Activated CD8-positive, alpha-beta T cell treated with anti-CD3 and anti-CD28 coated beads, Interleukin-2, amount 10 ng/mL, durations not matched to agents 7 days and 5 days (primary cell): ENCODE data around the gene CHM. TPM values are rescaled to one million over a fixed set of nuclear protein-coding genes. Genes with fewer than 3 reads are reported as not detected.
A peak's percentile ranks its signal among the peaks of the same experiment; 100 is the strongest.
"Not testable (repeated sequence)": the region's sequence is repeated elsewhere in the genome, so short reads cannot be mapped to it uniquely, and the experiment has no call there.

Experiments
- ATAC-seq: fragments of 150-1000 bp; cut with Tn5 transposase; one replicate; pipeline ENCODE4 v1.10.0; 2021; ENCODE audit warnings: moderate library complexity
- CTCF ChIA-PET: fragments of 350-600 bp; sonication (Branson Sonifier 250); formaldehyde crosslinking; loops from one replicate; lab custom pipeline; 2021; ENCODE audit warnings: antibody characterized with exemption; lab: Charles Lee
- POLR2A ChIA-PET: fragments of 350-600 bp; sonication (Branson Sonifier 250); formaldehyde crosslinking; loops from one replicate; lab custom pipeline; 2021; ENCODE audit warnings: antibody characterized with exemption; lab: Charles Lee
- DNase-seq: peaks from one replicate; pipeline ENCODE4 v3.0.0-alpha.2; 2020
- H3K27ac Mint-ChIP-seq: one replicate; pipeline ENCODE4 v1.8.0; 2021; ENCODE audit warnings: mild to moderate bottlenecking, mixed read lengths
- H3K27me3 Mint-ChIP-seq: one replicate; pipeline ENCODE4 v1.8.0; 2021; ENCODE audit warnings: low read depth, mixed read lengths
- H3K36me3 Mint-ChIP-seq: one replicate; pipeline ENCODE4 v1.8.0; 2021; ENCODE audit warnings: low read depth, mixed read lengths
- H3K4me1 Mint-ChIP-seq: one replicate; pipeline ENCODE4 v1.8.0; 2021; ENCODE audit warnings: low read depth, mixed read lengths
- H3K4me3 Mint-ChIP-seq: one replicate; pipeline ENCODE4 v1.8.0; 2021; ENCODE audit warnings: mild to moderate bottlenecking, mixed read lengths
- H3K9me3 Mint-ChIP-seq: one replicate; pipeline ENCODE4 v1.8.0; 2022; ENCODE audit warnings: mixed read lengths; ENCODE audit not compliant: insufficient read depth
- total RNA-seq, 2 experiments: library from RNA; stranded (reverse); gene quantifications; one replicate each; pipeline ENCODE4 v1.2.3, GENCODE V29; 2021

CHM gene
- total RNA-seq, 2 experiments from 2014 or later: 13.2 to 17.9 TPM

DNA sequence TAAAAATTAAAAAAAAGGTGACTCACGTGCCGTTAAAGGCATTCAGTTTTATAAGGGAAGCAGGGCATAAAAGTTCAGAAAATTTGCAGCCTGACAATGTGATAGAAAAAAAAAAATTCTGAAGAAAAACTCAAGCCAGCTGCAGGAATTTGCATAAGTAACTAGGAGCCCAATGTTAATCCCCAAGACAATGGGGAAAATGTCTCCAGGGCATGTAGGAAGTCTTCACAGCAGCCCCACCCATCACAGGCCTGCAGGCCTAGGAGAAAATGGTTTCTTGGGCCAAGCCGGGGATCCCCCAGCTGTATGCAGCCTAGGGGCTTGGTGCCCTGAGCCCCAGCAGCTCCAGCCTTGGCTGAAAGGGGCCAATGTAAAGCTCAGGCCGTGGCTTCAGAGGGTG lies 31.2 kb downstream of the CHM start:
- peaks cover 23% of the 10 kb centered on the region for H3K36me3 Mint-ChIP-seq
- no peaks in the 10 kb centered on the region for H3K27me3 Mint-ChIP-seq
- ChIA-PET POLR2A (no interaction called here), CTCF (no interaction called here)
- no peak for ATAC-seq
- H3K27ac Mint-ChIP-seq: no peak overlapping the region
- no peaks in the 10 kb centered on the region for H3K4me1 Mint-ChIP-seq
- DNase-seq: no peak
- H3K9me3 Mint-ChIP-seq: no peaks in the 10 kb centered on the region
- no peak overlapping the region for H3K4me3 Mint-ChIP-seq

DNA sequence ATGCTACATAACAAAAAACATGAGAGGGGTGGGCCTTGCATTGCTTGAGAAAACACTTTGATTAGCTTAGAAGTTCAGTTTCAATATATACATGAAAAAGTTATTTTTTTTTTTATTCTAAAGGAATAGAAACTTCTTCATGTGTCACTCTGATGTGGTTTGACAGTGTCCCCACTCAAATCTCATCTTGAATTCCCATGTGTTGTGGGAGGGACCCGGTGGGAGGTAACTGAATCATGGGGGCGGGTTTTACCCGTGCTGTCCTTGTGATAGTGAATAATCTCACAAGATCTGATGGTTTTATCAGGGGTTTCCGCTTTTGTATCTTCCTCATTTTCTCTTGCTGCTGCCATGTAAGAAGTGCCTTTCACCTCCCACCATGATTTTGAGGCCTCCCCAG lies 32.4 kb downstream of the CHM start:
- H3K27me3 Mint-ChIP-seq, H3K4me1 Mint-ChIP-seq, H3K27ac Mint-ChIP-seq, POLR2A ChIA-PET, H3K4me3 Mint-ChIP-seq, CTCF ChIA-PET, H3K9me3 Mint-ChIP-seq, ATAC-seq, DNase-seq: not testable (repeated sequence)
- peaks cover 25% of the 10 kb centered on the region for H3K36me3 Mint-ChIP-seq

DNA sequence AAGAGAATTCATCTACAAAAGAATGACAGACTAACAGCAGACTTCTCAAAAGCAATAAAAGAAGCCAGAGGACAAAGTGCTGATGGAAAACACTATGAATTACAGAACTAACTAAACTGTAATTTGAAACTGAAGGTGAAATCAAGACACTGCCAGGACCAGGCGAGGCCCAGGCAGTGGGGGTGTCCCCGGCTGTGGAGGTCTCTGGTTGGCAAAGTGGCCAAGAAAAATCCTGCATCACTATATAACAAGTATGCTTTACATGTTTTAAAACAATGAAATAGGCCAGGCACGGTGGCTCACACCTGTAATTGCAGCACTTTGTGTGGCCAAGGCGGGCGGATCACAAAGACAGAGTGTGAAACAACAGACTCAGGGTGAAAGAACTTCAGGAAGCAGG lies 32.9 kb downstream of the CHM start:
- H3K27ac Mint-ChIP-seq: no peak overlapping the region
- ChIA-PET POLR2A (no interaction called here), CTCF (no interaction called here)
- no peaks in the 10 kb centered on the region for H3K4me1 Mint-ChIP-seq
- no peaks in the 10 kb centered on the region for H3K27me3 Mint-ChIP-seq
- H3K4me3 Mint-ChIP-seq: no peak overlapping the region
- ATAC-seq (no peak), DNase-seq (no peak)
- H3K9me3 Mint-ChIP-seq: no peaks in the 10 kb centered on the region
- H3K36me3 Mint-ChIP-seq: peaks cover 22% of the 10 kb centered on the region

DNA sequence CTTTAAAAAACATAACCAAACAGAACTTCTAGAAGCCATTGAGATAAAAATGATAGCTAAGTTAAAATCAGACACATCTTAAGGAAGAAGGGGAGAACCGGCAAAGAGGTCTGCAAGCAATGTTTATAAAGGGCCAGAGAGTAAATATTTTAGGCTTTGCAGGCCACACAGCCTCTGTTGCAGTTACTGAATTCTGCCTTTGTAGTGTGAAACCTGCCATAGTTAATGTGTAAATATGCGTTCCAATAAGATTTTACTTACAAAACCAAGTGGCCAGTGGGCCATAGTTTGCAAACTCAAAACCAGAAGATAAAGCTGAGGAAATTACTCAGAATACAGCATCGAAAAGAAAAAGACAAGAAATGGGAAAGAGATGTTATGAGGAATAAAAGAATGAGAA lies 33.6 kb downstream of the CHM start:
- no peak overlapping the region for H3K4me3 Mint-ChIP-seq
- H3K9me3 Mint-ChIP-seq: no peaks in the 10 kb centered on the region
- H3K27ac Mint-ChIP-seq: no peak overlapping the region
- ChIA-PET CTCF (no interaction called here), POLR2A (no interaction called here)
- no peak for DNase-seq
- H3K4me1 Mint-ChIP-seq: no peaks in the 10 kb centered on the region
- no peaks in the 10 kb centered on the region for H3K27me3 Mint-ChIP-seq
- ATAC-seq: no peak
- peaks cover 22% of the 10 kb centered on the region for H3K36me3 Mint-ChIP-seq

DNA sequence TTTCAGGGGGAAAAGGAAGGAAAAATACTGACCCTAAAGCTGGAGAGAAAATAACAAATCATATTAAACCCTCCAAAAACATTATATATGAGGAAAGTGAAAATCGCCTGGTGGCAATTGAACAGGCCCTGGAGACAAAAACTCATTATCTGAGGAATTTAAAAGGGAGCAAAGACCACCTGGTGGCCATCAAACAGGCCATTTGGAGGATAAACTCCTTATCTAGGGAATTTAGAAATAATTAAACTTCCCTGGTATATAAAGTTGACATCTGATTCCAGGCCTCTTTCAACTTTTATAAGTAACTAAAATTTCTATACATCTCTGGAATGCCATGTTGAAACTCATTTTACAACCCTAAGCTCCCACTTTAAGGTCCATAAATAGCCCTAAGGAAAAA lies 35.2 kb downstream of the CHM start:
- H3K27me3 Mint-ChIP-seq: no peaks in the 10 kb centered on the region
- ChIA-PET CTCF (no interaction called here), POLR2A (no interaction called here)
- no peaks in the 10 kb centered on the region for H3K4me1 Mint-ChIP-seq
- no peak for ATAC-seq
- H3K36me3 Mint-ChIP-seq: peaks cover 21% of the 10 kb centered on the region
- H3K27ac Mint-ChIP-seq: no peak overlapping the region
- no peak for DNase-seq
- H3K4me3 Mint-ChIP-seq: no peak overlapping the region
- no peaks in the 10 kb centered on the region for H3K9me3 Mint-ChIP-seq

DNA sequence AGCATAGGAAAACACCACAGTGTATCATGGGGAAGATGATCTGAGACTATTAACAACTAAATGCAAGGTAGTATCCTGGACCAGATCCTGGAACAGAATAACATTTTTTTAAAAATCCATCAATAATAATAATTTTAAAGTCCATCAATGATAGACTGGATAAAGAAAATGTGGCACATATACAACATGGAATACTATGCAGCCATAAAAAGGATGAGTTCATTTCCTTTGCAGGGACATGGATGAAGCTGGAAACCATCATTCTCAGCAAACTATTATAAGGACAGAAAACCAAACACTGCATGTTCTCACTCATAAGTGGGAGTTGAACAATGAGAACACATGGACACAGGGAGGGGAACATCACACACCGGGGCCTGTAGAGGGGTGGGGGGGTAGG lies 37.6 kb downstream of the CHM start:
- DNase-seq, H3K27me3 Mint-ChIP-seq, H3K9me3 Mint-ChIP-seq, CTCF ChIA-PET, ATAC-seq, H3K27ac Mint-ChIP-seq, H3K4me3 Mint-ChIP-seq, H3K4me1 Mint-ChIP-seq, POLR2A ChIA-PET: not testable (repeated sequence)
- peaks cover 23% of the 10 kb centered on the region for H3K36me3 Mint-ChIP-seq

DNA sequence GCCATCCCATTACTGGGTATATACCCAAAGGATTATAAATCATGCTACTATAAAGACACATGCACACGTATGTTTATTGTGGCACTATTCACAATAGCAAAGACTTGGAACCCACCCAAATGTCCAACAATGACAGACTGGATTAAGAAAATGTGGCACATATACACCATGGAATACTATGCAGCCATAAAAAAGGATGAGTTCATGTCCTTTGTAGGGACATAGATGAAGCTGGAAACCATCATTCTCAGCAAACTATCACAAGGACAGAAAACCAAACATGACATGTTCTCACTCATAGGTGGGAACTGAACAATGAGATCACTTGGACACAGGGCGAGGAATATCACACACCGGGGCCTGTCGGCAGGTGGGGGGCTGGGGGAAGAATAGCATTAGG lies 39.5 kb downstream of the CHM start:
- POLR2A ChIA-PET, H3K27ac Mint-ChIP-seq, DNase-seq, ATAC-seq, H3K27me3 Mint-ChIP-seq, H3K9me3 Mint-ChIP-seq, CTCF ChIA-PET, H3K4me3 Mint-ChIP-seq: not testable (repeated sequence)
- Mint-ChIP-seq H3K36me3 (peaks cover 19% of the 10 kb centered on the region), H3K4me1 (peaks cover 12% of the 10 kb centered on the region)

DNA sequence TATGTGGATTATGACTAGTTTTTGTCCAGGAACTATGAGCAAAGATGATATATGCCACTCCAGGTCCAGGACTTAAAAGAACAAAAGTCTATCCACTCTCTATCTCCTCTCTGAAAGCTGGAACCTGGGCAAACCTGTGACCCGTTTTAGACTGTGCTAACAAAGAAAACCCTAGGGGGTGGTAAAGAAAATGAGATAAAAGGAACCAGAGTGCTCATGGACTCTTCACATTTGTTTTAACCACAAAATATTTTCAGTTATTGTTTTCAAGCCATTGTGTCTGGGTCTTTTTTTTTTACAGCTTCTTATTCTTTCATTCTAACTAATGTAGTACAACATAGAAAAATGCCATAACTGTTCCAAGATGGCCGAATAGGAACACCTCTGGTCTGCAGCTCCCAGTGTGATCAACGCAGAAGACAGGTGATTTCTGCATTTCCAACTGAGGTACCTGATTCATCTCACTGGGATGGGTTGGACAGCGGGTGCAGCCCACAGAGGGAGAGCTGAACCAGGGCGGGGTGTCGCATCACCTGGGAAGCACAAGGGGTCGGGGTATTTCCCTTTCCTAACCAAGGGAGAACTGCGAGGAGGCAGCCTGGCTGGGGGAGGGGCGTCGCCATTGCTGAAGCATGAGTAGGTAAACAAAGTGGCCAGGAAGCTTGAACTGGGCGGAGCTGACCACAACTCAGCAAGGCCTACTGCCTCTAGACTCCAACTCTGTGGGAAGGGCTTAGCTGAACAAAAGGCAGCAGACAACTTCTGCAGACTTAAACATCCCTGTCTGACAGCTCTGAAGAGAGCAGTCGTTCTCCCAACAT lies 45.1 kb downstream of the CHM start:
- ChIA-PET POLR2A (no interaction called here), CTCF (interaction anchor here (1.1 kb wide), 1 partner anchor 15 kb away, joined by 3 read pairs; no protein-coding TSS in a partner anchor)
- DNase-seq (peak; percentile 23), ATAC-seq (no peak)
- Mint-ChIP-seq H3K4me3 (no peak overlapping the region), H3K27me3 (no peaks in the 10 kb centered on the region), H3K36me3 (peaks cover 12% of the 10 kb centered on the region), H3K27ac (no peak overlapping the region), H3K4me1 (peaks cover 23% of the 10 kb centered on the region), H3K9me3 (no peaks in the 10 kb centered on the region)

DNA sequence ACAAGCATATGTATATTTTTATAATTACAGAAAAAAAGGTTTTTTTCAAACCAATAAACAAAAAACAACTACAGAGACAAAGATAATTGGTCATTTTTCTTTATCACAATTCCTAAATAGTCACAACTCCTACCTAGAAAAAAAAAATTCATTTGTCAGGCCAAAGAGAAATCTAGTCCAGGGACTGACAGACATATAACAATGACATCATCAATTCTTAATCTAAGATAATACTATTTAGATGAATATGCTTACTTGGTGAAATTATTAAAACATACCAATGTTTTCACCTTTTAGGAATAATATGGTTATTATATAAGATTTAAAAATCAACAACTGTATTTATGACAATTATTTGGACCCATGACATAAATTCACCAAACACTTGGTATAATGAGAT lies 48.4 kb downstream of the CHM start:
- H3K4me3 Mint-ChIP-seq: no peak overlapping the region
- ATAC-seq (no peak), DNase-seq (no peak)
- H3K4me1 Mint-ChIP-seq: peaks cover 20% of the 10 kb centered on the region
- H3K27me3 Mint-ChIP-seq: no peaks in the 10 kb centered on the region
- POLR2A ChIA-PET: interaction anchor here (0.8 kb wide), 1 partner anchor 20 kb away, joined by 3 read pairs; no protein-coding TSS in a partner anchor
- no peak overlapping the region for H3K27ac Mint-ChIP-seq
- CTCF ChIA-PET: no interaction called here
- H3K36me3 Mint-ChIP-seq: peaks cover 2% of the 10 kb centered on the region
- H3K9me3 Mint-ChIP-seq: no peaks in the 10 kb centered on the region

DNA sequence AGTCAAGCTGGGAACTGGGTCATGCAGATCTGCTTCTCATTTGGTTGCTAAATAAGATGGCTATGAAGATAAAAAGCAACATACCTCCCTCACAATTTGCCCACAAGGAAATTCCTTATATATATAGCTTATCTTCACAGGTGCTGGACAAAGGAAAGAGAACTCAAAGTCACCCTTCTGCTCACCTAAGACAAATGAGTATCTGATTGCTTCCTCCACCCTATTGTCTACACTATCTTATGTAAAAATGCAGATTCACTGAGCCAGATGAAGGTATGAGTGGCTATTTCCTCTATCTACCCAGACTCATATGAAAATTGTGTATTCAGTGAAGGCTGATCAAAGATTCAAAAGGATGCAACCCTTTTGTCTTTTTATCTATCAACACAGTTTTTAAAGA lies 50.8 kb downstream of the CHM start:
- H3K27ac Mint-ChIP-seq: no peak overlapping the region
- DNase-seq: no peak
- H3K9me3 Mint-ChIP-seq: no peaks in the 10 kb centered on the region
- ATAC-seq: no peak
- ChIA-PET CTCF (no interaction called here), POLR2A (no interaction called here)
- H3K4me1 Mint-ChIP-seq: no peaks in the 10 kb centered on the region
- H3K27me3 Mint-ChIP-seq: no peaks in the 10 kb centered on the region
- H3K36me3 Mint-ChIP-seq: peaks cover 2% of the 10 kb centered on the region
- H3K4me3 Mint-ChIP-seq: no peak overlapping the region

DNA sequence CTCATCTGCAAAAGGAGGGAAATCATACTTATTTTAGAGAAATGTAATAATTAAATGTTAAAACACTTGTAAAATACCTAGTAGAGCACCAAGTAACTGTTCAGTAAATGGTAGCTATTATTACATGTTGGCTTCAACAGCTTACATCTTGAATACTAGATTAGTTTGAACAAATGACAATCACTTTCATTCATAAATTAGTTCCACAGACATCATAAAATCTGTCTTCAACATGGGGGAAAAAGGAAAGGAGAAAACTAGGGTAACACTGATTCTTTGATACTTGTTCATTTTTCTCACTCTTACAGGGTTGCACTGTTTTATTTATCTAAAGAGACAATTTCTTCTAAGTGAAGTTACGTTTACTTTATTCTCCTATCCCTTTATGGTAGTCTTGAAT lies 51.7 kb downstream of the CHM start:
- CTCF ChIA-PET: no interaction called here
- ATAC-seq (no peak), DNase-seq (no peak)
- no peaks in the 10 kb centered on the region for H3K4me1 Mint-ChIP-seq
- H3K9me3 Mint-ChIP-seq: no peaks in the 10 kb centered on the region
- H3K4me3 Mint-ChIP-seq: no peak overlapping the region
- H3K36me3 Mint-ChIP-seq: peaks cover 2% of the 10 kb centered on the region
- POLR2A ChIA-PET: no interaction called here
- H3K27ac Mint-ChIP-seq: no peak overlapping the region
- H3K27me3 Mint-ChIP-seq: no peaks in the 10 kb centered on the region

DNA sequence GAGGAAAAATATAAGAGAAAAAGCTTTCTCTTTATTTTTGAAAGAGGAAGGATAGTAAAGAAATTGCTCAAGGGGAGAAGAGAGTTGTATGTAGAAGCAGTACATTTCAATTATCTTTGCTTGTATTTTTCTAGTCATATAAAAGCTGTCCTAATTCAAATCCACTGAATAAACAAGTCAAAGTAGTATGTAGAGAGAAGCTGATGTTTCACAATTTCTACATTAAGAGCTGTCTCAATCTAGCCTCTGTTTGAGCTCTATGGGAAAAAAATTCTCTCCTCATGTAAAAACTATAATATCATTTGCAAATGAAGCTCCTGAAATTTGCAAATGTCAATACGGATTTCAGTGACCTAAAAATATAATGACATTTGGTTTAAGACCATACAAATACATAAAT lies 52.6 kb downstream of the CHM start:
- ChIA-PET POLR2A (no interaction called here), CTCF (no interaction called here)
- Mint-ChIP-seq H3K4me1 (no peaks in the 10 kb centered on the region), H3K27ac (no peak overlapping the region), H3K27me3 (no peaks in the 10 kb centered on the region), H3K9me3 (no peaks in the 10 kb centered on the region), H3K36me3 (no peaks in the 10 kb centered on the region), H3K4me3 (no peak overlapping the region)
- no peak for ATAC-seq
- no peak for DNase-seq

DNA sequence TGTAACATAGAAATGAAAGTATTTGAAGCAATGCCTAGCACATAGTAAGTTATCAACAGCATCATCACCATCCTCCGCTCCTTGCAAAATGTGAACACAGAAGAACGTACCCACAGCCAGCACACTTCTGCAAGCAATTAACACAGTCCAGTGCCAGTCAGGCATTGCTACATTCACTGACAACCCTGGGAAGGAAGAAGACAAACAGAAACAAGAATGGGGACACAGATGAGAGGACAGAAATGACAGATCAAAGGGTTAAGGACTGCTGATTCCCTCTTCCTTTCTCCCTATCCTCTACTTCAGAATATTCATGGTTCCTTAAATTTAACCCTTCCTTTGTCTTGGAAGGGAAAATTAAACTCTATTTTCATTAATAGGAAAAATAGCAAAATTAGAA lies 53.1 kb downstream of the CHM start:
- ChIA-PET POLR2A (no interaction called here), CTCF (no interaction called here)
- Mint-ChIP-seq H3K4me1 (no peaks in the 10 kb centered on the region), H3K36me3 (no peaks in the 10 kb centered on the region), H3K27me3 (no peaks in the 10 kb centered on the region), H3K9me3 (no peaks in the 10 kb centered on the region), H3K27ac (no peak overlapping the region), H3K4me3 (no peak overlapping the region)
- no peak for ATAC-seq
- DNase-seq: no peak
